HG03558 (cell line): ENCODE data around the gene ABHD14A.
"Not testable (repeated sequence)": the region's sequence is repeated elsewhere in the genome, so short reads cannot be mapped to it uniquely, and the experiment has no call there.

Experiments used
- ATAC-seq: cut with Tn5 transposase; IDR thresholded peaks from one replicate; pipeline ENCODE4 v1.9.1; 2021; ENCODE audit warnings: moderate number of reproducible peaks; ENCODE audit not compliant: unreplicated experiment; ENCODE audit errors: extremely low read depth

ABHD14A gene

GRCh38 chr3:51974963-51975851 lies at the start of gene ABHD14A:
Gene ABHD14A, plus strand, starts transcription at chr3:51975064. Its CDS starts 72 bp downstream, at chr3:51975136.
- peak; percentile 49 for ATAC-seq

DNA sequence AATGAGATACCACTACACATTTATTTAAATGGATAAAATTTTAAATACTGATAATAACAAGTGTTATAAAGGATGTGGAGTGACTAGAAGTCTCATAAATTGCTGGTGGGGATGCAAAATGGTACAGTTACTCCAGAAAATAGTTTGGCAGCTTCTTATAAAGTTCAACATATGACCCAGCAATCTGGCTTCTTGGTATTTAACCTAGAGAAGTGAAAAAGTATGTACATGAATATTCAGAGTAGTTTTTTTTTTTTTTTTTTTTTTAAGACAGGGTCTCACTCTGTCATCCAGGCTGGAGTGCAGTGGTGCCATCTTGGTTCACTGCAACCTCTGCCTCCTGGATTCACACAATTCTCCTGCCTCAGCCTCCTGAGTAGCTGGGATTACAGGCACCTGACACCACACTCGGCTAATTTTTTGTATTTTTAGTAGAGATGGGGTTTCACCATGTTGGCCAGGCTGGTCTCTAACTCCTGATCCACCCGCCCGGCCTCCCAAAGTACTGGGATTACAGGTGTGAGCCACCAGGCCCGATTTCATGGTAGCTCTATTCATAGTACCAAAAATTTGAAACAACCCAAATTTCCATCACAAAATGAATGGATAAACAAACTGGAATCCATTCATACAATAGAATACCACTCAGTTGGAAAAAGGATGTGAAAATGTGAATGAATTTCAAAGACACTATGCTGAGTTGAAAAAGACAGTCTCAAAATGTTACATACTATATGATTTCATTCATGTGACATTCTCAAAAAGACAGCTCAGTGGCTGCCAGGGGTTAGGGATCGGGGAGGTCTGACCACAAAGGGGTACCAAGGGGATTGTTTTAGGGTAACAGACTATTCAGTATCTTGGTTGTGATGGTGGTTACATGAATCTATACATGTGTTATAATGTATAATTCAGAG lies 47.5 kb upstream of the ABHD14A start:
- no peak for ATAC-seq

DNA sequence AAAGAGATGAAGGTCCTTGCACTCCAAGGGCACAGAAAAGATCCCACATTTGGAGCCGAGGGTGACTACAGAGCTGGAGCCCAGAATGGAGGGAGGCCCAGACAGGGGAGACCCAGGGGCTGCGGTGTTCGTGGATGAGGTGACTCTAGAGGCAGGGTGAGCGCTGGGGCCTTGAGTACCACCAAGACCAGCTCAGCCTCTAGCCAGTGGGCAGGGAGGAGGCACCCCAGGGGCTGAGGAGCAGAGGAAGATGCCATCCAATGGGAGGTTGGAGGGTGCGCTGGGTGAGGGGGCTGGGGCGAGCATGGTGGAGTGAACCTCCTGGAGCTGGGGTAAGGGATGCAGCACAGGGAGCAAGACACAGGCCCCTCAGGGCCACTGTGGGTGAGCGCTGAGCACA lies 46.4 kb upstream of the ABHD14A start:
- ATAC-seq: no peak

- not testable (repeated sequence) for ATAC-seq
Observed at GRCh38 chr3:51928981-51929380, 45.9 kb upstream of the ABHD14A start.

GRCh38 chr3:51929420-51930003 lies 45.4 kb upstream of the ABHD14A start:
- ATAC-seq: no peak

DNA sequence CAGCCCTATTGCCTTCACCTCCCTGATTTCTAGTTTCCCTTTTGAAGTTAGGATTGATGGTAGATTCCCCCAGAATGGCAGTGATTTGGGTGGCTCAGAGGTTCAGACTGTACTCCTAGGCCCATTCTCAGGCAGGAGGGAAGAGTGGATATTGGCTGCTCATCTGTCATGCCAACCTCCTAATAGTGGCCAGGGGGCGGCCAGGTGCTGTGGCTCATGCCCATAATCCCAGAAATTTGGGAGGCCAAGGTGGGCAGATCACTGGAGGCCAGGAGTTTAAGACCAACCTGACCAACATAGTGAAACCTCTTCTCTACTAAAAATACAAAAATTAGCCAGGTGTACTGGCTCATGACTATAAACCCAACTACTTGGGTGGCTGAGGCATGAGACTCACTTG lies 44.4 kb upstream of the ABHD14A start:
- no peak for ATAC-seq

- ATAC-seq: no peak
Observed at GRCh38 chr3:51931756-51932155, 43.1 kb upstream of the ABHD14A start.

- no peak for ATAC-seq
Observed at GRCh38 chr3:51932471-51933370, 42.1 kb upstream of the ABHD14A start.

GRCh38 chr3:51933471-51934138 lies 41.3 kb upstream of the ABHD14A start:
- no peak for ATAC-seq

DNA sequence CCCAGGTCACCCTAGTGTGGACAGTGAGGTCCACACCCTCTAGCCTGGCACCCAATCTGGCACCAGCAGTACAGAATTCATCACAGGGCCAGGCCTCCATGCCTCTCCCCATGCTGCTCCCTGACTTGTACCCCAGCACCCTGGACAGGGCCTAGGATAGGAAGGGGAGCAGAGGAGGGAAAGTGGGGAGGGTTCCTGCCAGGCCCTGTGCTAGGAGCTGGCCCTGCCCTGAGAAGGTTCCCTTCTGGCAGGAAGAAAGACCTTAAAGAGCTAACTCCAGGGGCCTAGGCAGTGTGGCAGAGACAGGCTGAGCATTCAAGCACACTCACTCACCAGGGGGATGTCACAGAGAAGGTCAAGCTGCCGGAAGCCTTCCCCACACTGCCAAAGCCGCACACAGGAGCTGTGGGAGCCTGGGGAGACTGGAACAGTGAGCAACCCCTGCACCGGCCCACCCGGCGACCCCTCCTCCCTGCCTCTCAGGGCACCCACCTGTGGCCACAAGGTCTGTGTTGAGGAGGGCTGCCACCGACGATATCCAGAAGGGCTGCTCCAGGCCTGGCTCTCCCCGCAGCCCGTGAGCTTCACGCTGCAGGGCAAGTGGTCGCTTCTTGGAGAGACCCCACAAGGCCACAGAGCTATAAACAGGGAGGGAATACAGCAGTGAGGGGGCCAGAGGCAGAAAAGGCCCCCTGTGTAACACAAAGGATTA lies 40.6 kb upstream of the ABHD14A start:
- ATAC-seq: no peak

DNA sequence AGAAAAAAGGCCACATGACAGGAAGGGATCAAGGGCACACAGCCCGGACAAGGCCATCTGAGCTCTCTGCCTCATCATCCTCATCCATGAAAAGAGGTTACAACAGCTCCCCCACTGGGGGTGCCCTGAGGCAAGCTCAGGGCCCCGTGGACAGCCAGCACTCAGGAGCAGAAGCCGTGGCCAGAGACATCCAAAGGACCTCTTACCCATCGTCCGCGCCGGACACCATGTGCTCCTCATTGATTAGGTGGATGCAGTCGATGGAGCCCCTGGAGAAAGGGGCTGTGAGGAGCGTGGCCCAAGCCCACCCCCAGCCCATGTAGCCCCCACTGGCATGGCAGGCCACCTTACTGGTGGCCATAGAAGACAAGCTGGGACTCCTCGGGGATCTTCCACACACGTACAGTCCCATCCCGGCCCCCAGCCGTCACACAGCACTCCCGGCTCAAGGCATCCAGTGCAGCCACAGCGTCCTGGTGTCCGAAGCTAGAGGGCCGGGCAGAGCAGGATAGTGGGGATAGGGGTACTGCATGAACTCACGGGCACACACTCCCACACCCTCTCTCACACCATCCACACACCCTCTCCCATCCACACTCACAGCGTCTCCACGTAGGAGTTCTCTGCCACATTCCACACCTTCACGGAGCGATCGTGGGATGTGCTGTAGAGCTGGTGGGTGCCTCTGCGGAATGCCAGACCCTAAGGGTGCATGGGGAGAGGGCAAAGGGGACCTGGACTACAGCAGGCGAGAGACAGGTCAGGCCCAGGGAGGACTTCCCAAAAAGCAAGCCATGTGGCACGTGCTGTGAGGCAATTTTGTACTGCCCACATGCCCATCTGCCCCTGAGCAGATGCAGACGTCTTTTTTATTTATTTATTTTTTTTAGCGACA lies 39.6 kb upstream of the ABHD14A start:
- ATAC-seq: no peak

GRCh38 chr3:51935886-51936755 lies 38.7 kb upstream of the ABHD14A start:
- no peak for ATAC-seq

- ATAC-seq: no peak
Observed at GRCh38 chr3:51937014-51937413, 37.9 kb upstream of the ABHD14A start.

DNA sequence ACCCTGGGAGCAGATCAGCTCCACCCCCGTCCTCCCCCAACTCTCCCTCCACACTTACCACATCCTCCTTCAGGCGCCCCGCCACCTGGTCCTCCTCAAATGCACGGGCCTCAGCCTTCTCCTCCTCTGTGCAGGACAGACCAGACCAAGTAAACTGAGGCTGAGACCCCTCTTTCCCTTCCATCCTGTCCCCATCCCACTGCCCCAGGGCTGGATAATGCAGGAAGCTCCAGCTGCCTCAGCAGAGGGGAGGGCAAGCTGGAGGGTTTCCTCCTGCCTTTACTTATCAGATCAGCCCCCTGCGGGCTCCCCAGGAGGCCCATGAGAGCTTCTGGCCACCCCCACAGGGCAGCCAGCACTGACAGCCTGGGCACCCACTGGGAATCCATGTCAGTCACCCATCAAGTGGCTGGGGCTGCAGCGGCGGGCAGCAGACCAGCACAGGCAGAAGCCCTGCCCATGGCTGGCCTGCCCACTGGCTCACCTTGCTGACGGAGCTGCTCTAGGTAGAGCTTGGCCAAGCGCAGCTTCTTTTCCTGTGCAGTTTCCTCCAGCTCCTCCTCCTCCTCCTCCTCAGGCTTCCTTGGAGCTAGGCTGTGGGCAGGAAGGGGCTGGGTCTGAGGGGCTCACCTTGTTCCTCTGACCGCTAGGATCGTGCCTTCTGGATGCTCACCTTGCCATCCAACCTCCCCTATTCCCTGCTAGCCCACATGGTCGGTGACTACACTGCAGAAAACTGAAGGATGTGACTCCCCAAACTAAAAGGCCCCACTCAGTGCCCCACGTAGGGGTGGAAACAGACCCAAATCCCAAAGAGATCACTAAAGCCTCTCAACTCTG lies 37.0 kb upstream of the ABHD14A start:
- no peak for ATAC-seq

DNA sequence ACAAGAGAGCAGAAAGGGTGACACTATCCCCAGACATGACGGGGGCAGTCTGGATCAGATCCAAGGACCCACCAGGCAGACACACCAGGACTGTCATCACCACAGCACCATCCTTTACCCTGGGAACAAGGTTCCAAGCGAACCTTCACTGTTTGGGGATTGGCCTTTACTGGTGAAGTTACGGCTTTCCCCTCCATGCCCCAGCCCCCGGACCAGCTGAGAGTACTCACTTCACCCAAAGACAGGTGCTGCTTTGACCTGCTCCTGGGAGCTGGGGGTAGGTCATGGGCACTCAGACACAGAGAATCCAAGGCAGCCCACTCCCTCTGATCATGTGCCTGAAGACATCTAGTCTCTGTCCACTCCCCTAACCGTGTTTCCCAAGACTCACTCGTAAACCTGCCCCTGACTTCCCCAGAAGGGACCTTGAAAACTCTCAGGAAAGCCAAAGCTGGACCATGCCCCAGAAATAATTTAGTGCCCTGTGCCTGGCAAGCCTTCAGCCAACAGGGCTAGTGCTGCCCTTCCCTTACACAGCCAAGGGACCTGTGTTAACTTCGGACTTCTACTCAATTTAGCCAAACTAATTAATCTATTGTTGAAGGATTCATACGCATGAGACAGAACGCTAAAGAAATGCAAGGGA lies 36.0 kb upstream of the ABHD14A start:
- no peak for ATAC-seq
